GM12872 (cell line): ENCODE data around the gene CACUL1.

Source experiments
- CTCF ChIP-seq: IDR thresholded peaks from 3 replicates; pipeline ENCODE4 v1.5.1; 2011; ENCODE audit warnings: low read depth, mild to moderate bottlenecking, low read length, moderate library complexity; ENCODE audit not compliant: insufficient read depth

CACUL1 gene

GRCh38 chr10:118689070-118689858, 65.5 kb downstream of the CACUL1 start:
- TF ChIP-seq CTCF: no peak

GRCh38 chr10:118687472-118687871, 67.3 kb downstream of the CACUL1 start:
- no peak for TF ChIP-seq CTCF

- no peak for TF ChIP-seq CTCF
Observed at GRCh38 chr10:118682533-118682932, 72.2 kb downstream of the CACUL1 start.

GRCh38 chr10:118680197-118680596, 74.6 kb downstream of the CACUL1 start:
- TF ChIP-seq CTCF: no peak

- TF ChIP-seq CTCF: no peak
Observed at GRCh38 chr10:118674226-118674919, 80.4 kb downstream of the CACUL1 start.

- TF ChIP-seq CTCF: no peak
Observed at GRCh38 chr10:118672766-118673715, 81.7 kb downstream of the CACUL1 start.

- no peak for TF ChIP-seq CTCF
Observed at GRCh38 chr10:118672153-118672552, 82.6 kb downstream of the CACUL1 start.
